HEK293 (cell line): ENCODE data around the gene EGFL8.

Experiments used
- CTCF ChIA-PET: fragments of 350-600 bp; formaldehyde crosslinking; extraction: SDS; loops from one replicate; lab custom pipeline; 2021; ENCODE audit warnings: antibody characterized with exemption; lab: Yijun Ruan, JAX
- POLR2A ChIA-PET: fragments of 300-600 bp; formaldehyde crosslinking; extraction: SDS; loops from one replicate; lab custom pipeline; 2020; ENCODE audit warnings: antibody characterized with exemption, inconsistent platforms; lab: Yijun Ruan, JAX
- H3K27ac ChIP-seq: fragments of 200-500 bp; sonication (Bioruptor generic); 2 replicates; pipeline ENCODE4 v1.5.1; 2014; ENCODE audit warnings: low read depth, low read length, control low read depth, inconsistent platforms; ENCODE audit errors: extremely low read depth
- H3K36me3 ChIP-seq, 2 experiments: fragments of 200-500 bp in 1 of 2; sonication (Bioruptor generic) in 1 of 2; 1 replicate in 1 of 2; 2 replicates in 1 of 2; pipeline ENCODE4 v1.5.1; 2014 to 2017; ENCODE audit warnings: inconsistent platforms in 2 of 2, low read length in 2 of 2; ENCODE audit not compliant: control insufficient read depth in 2 of 2, insufficient read depth in 1 of 2
- H3K4me1 ChIP-seq: fragments of 200-500 bp; sonication (Bioruptor generic); 2 replicates; pipeline ENCODE4 v1.5.1; 2014; ENCODE audit warnings: mild to moderate bottlenecking, low read length, inconsistent platforms; ENCODE audit not compliant: control insufficient read depth, insufficient read depth
- H3K4me3 ChIP-seq: 2 replicates; pipeline ENCODE4 v1.5.1; 2011; ENCODE audit warnings: low read depth, mild to moderate bottlenecking, control low read depth, low read length, moderate library complexity
- H3K9me3 ChIP-seq: fragments of 200-500 bp; sonication (Bioruptor generic); 2 replicates; pipeline ENCODE4 v1.5.1; 2014; ENCODE audit warnings: low read depth, low read length, inconsistent platforms; ENCODE audit not compliant: control insufficient read depth, insufficient read depth
- FEZF1 ChIP-seq: fragments of 450-650 bp; formaldehyde crosslinking; IDR thresholded peaks from 2 replicates; pipeline ENCODE4 v1.5.1; 2016; ENCODE audit warnings: missing biosample characterization, missing genetic modification characterization
- GFI1B ChIP-seq: fragments of 450-650 bp; formaldehyde crosslinking; IDR thresholded peaks from 2 replicates; pipeline ENCODE4 v1.5.1; 2016; ENCODE audit warnings: missing biosample characterization, missing genetic modification characterization
- KLF16 ChIP-seq: fragments of 450-650 bp; formaldehyde crosslinking; IDR thresholded peaks from 2 replicates; pipeline ENCODE4 v1.5.1; 2017; ENCODE audit warnings: missing biosample characterization, missing genetic modification characterization
- WT1 ChIP-seq: fragments of 450-650 bp; formaldehyde crosslinking; IDR thresholded peaks from 2 replicates; pipeline ENCODE4 v1.5.1; 2016; ENCODE audit warnings: missing biosample characterization, missing genetic modification characterization
- ZNF138 ChIP-seq: fragments of 450-650 bp; formaldehyde crosslinking; IDR thresholded peaks from 2 replicates; pipeline ENCODE4 v1.5.1; 2016; ENCODE audit warnings: missing biosample characterization, missing genetic modification characterization, borderline replicate concordance
- ZNF211 ChIP-seq: fragments of 450-650 bp; formaldehyde crosslinking; IDR thresholded peaks from 2 replicates; pipeline ENCODE4 v1.5.1; 2016; ENCODE audit warnings: low read depth, missing biosample characterization, missing genetic modification characterization
- ZNF335 ChIP-seq: fragments of 450-650 bp; formaldehyde crosslinking; conservative IDR thresholded peaks from 2 replicates; pipeline ENCODE4 v1.5.1; 2016; ENCODE audit warnings: missing biosample characterization, missing genetic modification characterization
- ZNF416 ChIP-seq: fragments of 450-650 bp; formaldehyde crosslinking; IDR thresholded peaks from 2 replicates; pipeline ENCODE4 v1.5.1; 2016; ENCODE audit warnings: missing biosample characterization, missing genetic modification characterization
- ZNF521 ChIP-seq: fragments of 450-650 bp; formaldehyde crosslinking; IDR thresholded peaks from 2 replicates; pipeline ENCODE4 v1.5.1; 2017; ENCODE audit warnings: missing biosample characterization, mild to moderate bottlenecking, missing genetic modification characterization
- ZNF571 ChIP-seq: fragments of 450-650 bp; formaldehyde crosslinking; IDR thresholded peaks from 2 replicates; pipeline ENCODE4 v1.5.0; 2017; ENCODE audit warnings: missing biosample characterization, missing genetic modification characterization
- ZNF837 ChIP-seq: fragments of 450-650 bp; formaldehyde crosslinking; IDR thresholded peaks from 2 replicates; pipeline ENCODE4 v1.5.1; 2016; ENCODE audit warnings: missing biosample characterization, missing genetic modification characterization
- ZSCAN23 ChIP-seq: fragments of 450-650 bp; formaldehyde crosslinking; IDR thresholded peaks from 2 replicates; pipeline ENCODE4 v1.5.1; 2016; ENCODE audit warnings: missing biosample characterization, missing genetic modification characterization
- TF ChIP-seq, protein P1 (sequence below): fragments of 450-650 bp; formaldehyde crosslinking; IDR thresholded peaks from 2 replicates; pipeline ENCODE4 v1.5.1; 2016; ENCODE audit warnings: missing biosample characterization, missing genetic modification characterization
- TF ChIP-seq, protein P2 (sequence below): fragments of 450-650 bp; formaldehyde crosslinking; IDR thresholded peaks from 2 replicates; pipeline ENCODE4 v1.5.1; 2017; ENCODE audit warnings: missing biosample characterization, mild to moderate bottlenecking, missing genetic modification characterization, moderate library complexity
- TF ChIP-seq, protein P3 (sequence below): sonication (generic); formaldehyde crosslinking; IDR thresholded peaks from 2 replicates; pipeline ENCODE4 v1.8.1; 2022; ENCODE audit warnings: mild to moderate bottlenecking, moderate library complexity, missing genetic modification reagents
- TF ChIP-seq, protein P4 (sequence below): fragments of 450-650 bp; formaldehyde crosslinking; IDR thresholded peaks from 2 replicates; pipeline ENCODE4 v1.5.1; 2016; ENCODE audit warnings: missing biosample characterization, missing genetic modification characterization, borderline replicate concordance
- TF ChIP-seq, protein P5 (sequence below): fragments of 450-650 bp; formaldehyde crosslinking; IDR thresholded peaks from 2 replicates; pipeline ENCODE4 v1.5.1; 2016; ENCODE audit warnings: missing biosample characterization, missing genetic modification characterization
- TF ChIP-seq, protein P6 (sequence below): fragments of 450-650 bp; formaldehyde crosslinking; IDR thresholded peaks from 2 replicates; pipeline ENCODE4 v1.5.1; 2016; ENCODE audit warnings: missing biosample characterization, missing genetic modification characterization

EGFL8 gene

DNA sequence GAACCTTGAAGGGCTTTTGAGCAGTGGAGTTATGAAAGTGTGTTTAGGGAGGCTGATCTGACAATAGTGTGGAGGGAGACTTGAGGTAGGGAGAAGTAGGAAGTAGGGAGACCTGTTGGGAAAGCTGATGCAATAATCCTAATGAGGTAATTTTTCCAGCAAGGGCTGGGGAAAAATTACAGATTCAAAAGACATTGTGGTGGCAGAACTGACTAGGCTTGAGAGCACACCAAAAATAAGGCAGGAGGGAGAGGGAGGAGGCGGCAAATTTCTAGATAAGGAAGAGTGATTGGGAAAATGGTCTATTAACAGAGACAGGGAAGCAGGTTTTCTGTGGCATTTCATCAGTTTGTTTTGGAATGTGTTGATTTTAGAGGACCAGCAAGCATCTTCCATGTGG, 18.1 kb upstream of the EGFL8 start (continued):
- TF ChIP-seq, protein P1, sequence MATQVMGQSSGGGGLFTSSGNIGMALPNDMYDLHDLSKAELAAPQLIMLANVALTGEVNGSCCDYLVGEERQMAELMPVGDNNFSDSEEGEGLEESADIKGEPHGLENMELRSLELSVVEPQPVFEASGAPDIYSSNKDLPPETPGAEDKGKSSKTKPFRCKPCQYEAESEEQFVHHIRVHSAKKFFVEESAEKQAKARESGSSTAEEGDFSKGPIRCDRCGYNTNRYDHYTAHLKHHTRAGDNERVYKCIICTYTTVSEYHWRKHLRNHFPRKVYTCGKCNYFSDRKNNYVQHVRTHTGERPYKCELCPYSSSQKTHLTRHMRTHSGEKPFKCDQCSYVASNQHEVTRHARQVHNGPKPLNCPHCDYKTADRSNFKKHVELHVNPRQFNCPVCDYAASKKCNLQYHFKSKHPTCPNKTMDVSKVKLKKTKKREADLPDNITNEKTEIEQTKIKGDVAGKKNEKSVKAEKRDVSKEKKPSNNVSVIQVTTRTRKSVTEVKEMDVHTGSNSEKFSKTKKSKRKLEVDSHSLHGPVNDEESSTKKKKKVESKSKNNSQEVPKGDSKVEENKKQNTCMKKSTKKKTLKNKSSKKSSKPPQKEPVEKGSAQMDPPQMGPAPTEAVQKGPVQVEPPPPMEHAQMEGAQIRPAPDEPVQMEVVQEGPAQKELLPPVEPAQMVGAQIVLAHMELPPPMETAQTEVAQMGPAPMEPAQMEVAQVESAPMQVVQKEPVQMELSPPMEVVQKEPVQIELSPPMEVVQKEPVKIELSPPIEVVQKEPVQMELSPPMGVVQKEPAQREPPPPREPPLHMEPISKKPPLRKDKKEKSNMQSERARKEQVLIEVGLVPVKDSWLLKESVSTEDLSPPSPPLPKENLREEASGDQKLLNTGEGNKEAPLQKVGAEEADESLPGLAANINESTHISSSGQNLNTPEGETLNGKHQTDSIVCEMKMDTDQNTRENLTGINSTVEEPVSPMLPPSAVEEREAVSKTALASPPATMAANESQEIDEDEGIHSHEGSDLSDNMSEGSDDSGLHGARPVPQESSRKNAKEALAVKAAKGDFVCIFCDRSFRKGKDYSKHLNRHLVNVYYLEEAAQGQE (tag by site-specific recombination): no peak
- no peak for TF ChIP-seq ZNF571 (tag by site-specific recombination)

DNA sequence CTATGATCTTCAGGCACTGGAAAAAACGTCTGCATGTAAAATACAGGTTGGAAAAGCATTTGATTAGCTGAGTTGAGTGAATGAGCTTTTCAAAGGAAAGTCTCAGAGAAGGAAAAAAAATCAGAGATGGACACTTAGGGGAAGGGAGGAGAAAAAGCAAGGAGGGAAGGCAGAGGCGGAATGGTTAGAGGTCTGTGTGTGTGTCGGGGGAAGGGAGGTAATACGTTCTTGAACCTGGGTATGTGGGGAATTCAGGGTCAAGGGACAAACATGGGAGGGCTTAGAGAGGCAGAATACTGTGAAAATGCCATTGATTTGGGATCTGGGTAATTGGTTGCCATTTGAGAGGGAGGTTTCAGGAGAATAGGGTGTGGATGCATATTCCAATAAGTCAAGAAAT, 17.7 kb upstream of the EGFL8 start:
- Histone ChIP-seq H3K4me1 (0 out of 2 replicates have a peak, but pooled peaks cover 2% of the 10 kb centered on the region), H3K27ac (no peak overlapping the region), H3K36me3 (no peaks in the 10 kb centered on the region), H3K9me3 (no peaks in the 10 kb centered on the region), H3K4me3 (no peak overlapping the region)
- POLR2A ChIA-PET: interaction anchor here (1.0 to 3.2 kb wide), 2 partner anchors 16 to 28 kb away, joined by 3 to 26 read pairs; partner anchors contain the start of gene FKBPL
- CTCF ChIA-PET: interaction anchor here (0.7 to 2.1 kb wide), 6 partner anchors 8 to 976 kb away, joined by 3 to 9 read pairs (median 6); no protein-coding TSS in a partner anchor
- TF ChIP-seq, protein P2, sequence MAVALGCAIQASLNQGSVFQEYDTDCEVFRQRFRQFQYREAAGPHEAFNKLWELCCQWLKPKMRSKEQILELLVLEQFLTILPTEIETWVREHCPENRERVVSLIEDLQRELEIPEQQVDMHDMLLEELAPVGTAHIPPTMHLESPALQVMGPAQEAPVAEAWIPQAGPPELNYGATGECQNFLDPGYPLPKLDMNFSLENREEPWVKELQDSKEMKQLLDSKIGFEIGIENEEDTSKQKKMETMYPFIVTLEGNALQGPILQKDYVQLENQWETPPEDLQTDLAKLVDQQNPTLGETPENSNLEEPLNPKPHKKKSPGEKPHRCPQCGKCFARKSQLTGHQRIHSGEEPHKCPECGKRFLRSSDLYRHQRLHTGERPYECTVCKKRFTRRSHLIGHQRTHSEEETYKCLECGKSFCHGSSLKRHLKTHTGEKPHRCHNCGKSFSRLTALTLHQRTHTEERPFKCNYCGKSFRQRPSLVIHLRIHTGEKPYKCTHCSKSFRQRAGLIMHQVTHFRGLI (tag by site-specific recombination): no peak
- TF ChIP-seq ZNF211 (tag by site-specific recombination) (no peak), ZNF521 (tag by site-specific recombination) (no peak), ZNF837 (tag by site-specific recombination) (no peak), ZSCAN23 (tag by site-specific recombination) (no peak), GFI1B (tag by site-specific recombination) (no peak), WT1 (tag by site-specific recombination) (no peak), KLF16 (tag by site-specific recombination) (0 out of 2 replicates have a peak, but pooled peaks have one; percentile 1), FEZF1 (tag by site-specific recombination) (no peak), ZNF138 (tag by site-specific recombination) (no peak), ZNF416 (tag by site-specific recombination) (no peak), ZNF335 (peak; percentile 18; the same call in 1 of the 2 replicates)
- TF ChIP-seq, protein P3, sequence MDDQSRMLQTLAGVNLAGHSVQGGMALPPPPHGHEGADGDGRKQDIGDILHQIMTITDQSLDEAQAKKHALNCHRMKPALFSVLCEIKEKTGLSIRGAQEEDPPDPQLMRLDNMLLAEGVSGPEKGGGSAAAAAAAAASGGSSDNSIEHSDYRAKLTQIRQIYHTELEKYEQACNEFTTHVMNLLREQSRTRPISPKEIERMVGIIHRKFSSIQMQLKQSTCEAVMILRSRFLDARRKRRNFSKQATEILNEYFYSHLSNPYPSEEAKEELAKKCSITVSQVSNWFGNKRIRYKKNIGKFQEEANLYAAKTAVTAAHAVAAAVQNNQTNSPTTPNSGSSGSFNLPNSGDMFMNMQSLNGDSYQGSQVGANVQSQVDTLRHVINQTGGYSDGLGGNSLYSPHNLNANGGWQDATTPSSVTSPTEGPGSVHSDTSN: no peak
- TF ChIP-seq, protein P4, sequence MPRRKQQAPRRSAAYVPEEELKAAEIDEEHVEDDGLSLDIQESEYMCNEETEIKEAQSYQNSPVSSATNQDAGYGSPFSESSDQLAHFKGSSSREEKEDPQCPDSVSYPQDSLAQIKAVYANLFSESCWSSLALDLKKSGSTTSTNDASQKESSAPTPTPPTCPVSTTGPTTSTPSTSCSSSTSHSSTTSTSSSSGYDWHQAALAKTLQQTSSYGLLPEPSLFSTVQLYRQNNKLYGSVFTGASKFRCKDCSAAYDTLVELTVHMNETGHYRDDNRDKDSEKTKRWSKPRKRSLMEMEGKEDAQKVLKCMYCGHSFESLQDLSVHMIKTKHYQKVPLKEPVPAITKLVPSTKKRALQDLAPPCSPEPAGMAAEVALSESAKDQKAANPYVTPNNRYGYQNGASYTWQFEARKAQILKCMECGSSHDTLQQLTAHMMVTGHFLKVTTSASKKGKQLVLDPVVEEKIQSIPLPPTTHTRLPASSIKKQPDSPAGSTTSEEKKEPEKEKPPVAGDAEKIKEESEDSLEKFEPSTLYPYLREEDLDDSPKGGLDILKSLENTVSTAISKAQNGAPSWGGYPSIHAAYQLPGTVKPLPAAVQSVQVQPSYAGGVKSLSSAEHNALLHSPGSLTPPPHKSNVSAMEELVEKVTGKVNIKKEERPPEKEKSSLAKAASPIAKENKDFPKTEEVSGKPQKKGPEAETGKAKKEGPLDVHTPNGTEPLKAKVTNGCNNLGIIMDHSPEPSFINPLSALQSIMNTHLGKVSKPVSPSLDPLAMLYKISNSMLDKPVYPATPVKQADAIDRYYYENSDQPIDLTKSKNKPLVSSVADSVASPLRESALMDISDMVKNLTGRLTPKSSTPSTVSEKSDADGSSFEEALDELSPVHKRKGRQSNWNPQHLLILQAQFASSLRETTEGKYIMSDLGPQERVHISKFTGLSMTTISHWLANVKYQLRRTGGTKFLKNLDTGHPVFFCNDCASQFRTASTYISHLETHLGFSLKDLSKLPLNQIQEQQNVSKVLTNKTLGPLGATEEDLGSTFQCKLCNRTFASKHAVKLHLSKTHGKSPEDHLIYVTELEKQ (tag by site-specific recombination): no peak
- TF ChIP-seq, protein P5, sequence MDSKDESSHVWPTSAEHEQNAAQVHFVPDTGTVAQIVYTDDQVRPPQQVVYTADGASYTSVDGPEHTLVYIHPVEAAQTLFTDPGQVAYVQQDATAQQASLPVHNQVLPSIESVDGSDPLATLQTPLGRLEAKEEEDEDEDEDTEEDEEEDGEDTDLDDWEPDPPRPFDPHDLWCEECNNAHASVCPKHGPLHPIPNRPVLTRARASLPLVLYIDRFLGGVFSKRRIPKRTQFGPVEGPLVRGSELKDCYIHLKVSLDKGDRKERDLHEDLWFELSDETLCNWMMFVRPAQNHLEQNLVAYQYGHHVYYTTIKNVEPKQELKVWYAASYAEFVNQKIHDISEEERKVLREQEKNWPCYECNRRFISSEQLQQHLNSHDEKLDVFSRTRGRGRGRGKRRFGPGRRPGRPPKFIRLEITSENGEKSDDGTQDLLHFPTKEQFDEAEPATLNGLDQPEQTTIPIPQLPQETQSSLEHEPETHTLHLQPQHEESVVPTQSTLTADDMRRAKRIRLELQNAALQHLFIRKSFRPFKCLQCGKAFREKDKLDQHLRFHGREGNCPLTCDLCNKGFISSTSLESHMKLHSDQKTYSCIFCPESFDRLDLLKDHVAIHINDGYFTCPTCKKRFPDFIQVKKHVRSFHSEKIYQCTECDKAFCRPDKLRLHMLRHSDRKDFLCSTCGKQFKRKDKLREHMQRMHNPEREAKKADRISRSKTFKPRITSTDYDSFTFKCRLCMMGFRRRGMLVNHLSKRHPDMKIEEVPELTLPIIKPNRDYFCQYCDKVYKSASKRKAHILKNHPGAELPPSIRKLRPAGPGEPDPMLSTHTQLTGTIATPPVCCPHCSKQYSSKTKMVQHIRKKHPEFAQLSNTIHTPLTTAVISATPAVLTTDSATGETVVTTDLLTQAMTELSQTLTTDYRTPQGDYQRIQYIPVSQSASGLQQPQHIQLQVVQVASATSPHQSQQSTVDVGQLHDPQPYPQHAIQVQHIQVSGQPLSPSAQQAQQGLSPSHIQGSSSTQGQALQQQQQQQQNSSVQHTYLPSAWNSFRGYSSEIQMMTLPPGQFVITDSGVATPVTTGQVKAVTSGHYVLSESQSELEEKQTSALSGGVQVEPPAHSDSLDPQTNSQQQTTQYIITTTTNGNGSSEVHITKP (tag by site-specific recombination): no peak
- TF ChIP-seq, protein P6, sequence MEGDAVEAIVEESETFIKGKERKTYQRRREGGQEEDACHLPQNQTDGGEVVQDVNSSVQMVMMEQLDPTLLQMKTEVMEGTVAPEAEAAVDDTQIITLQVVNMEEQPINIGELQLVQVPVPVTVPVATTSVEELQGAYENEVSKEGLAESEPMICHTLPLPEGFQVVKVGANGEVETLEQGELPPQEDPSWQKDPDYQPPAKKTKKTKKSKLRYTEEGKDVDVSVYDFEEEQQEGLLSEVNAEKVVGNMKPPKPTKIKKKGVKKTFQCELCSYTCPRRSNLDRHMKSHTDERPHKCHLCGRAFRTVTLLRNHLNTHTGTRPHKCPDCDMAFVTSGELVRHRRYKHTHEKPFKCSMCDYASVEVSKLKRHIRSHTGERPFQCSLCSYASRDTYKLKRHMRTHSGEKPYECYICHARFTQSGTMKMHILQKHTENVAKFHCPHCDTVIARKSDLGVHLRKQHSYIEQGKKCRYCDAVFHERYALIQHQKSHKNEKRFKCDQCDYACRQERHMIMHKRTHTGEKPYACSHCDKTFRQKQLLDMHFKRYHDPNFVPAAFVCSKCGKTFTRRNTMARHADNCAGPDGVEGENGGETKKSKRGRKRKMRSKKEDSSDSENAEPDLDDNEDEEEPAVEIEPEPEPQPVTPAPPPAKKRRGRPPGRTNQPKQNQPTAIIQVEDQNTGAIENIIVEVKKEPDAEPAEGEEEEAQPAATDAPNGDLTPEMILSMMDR: no peak
